Left lung (tissue), 10 donors: ENCODE measurements around the gene HOXD12. TPM values are rescaled to one million over a fixed set of nuclear protein-coding genes. Genes with fewer than 3 reads are reported as not detected.

Experiments
- ATAC-seq: fragments of 200-7000 bp; cut with Tn5 transposase; one replicate; pipeline ENCODE4 v1.9.1; 2020; ENCODE audit warnings: moderate library complexity
- DNase-seq, 4 donors: peaks; one replicate each; pipeline ENCODE4 v3.0.0-alpha.2; 2013 to 2020
- H3K27ac ChIP-seq, 2 donors: fragments of 200-600 bp; sonication (generic) in 1 of 2; one replicate each; pipeline versions ENCODE4 v1.5.0 to v1.8.0; 2020 to 2021
- H3K27me3 ChIP-seq, 2 donors: fragments of 200-600 bp; sonication (generic) in 1 of 2; one replicate each; pipeline versions ENCODE4 v1.5.0 to v1.8.0; 2020 to 2021
- H3K36me3 ChIP-seq, 2 donors: fragments of 200-600 bp; sonication (generic) in 1 of 2; one replicate each; pipeline versions ENCODE4 v1.5.0 to v1.8.0; 2020 to 2021
- H3K4me1 ChIP-seq, 2 donors: fragments of 200-600 bp; one replicate each; pipeline ENCODE4 v1.8.0; 2021
- H3K4me3 ChIP-seq, 2 donors: fragments of 200-600 bp; sonication (generic) in 1 of 2; one replicate each; pipeline versions ENCODE4 v1.5.0 to v1.8.0; 2020 to 2021; ENCODE audit warnings: mild to moderate bottlenecking in 1 of 2
- H3K9me3 ChIP-seq, 2 donors: fragments of 200-600 bp; sonication (generic) in 1 of 2; one replicate each; pipeline versions ENCODE4 v1.5.0 to v1.8.0; 2020 to 2021
- CTCF ChIP-seq, 2 donors: fragments of 200-600 bp; sonication (generic) in 1 of 2; IDR thresholded peaks; one replicate each; pipeline versions ENCODE4 v1.5.0 to v1.8.0; 2021; ENCODE audit warnings: antibody characterized with exemption in 2 of 2
- intact Hi-C, 2 donors: fragments of 100-400 bp; cut with DNase I; formaldehyde crosslinking; loops; one replicate each; pipeline versions ENCODE4 v1.11.2 to v1.14.2; 2022
- polyA plus RNA-seq, 6 donors: library from polyadenylated mRNA; unstranded; fragments of 120-200 nt; gene quantifications; one replicate each; pipeline ENCODE4 v1.2.1, GENCODE V29; 2013; ENCODE audit not compliant: insufficient read length in 6 of 6
- total RNA-seq, 2 donors: library from RNA; stranded (reverse); fragmentation: NEBNext Ultra II Directional; extraction: Animal tissue kit (Norgen Biotek cat#: 25700); gene quantifications; one replicate each; pipeline ENCODE4 v1.2.1, GENCODE V29; 2021
- donor health status: DM: no; HTN: yes; CAD: no.
- donor health status: DM: no; HTN: no; CAD: no.

HOXD12 gene
- total and polyA plus RNA-seq, 8 donors = not detected

GRCh38 chr2:176147800-176148496, 48.4 kb downstream of the HOXD12 start:
- no peak overlapping the region for H3K4me3 ChIP-seq
- H3K4me1 ChIP-seq = no peaks in the 10 kb centered on the region
- TF ChIP-seq CTCF (IDR thresholded peaks at IDR 0.05) = no peak
- no peak for DNase-seq
- H3K9me3 ChIP-seq = no peaks in the 10 kb centered on the region
- intact Hi-C loops = loop anchor here in 1 of 2 donors (10.0 kb wide), 1 partner anchor 307 kb away; no protein-coding TSS in a partner anchor
- H3K27ac ChIP-seq = no peak overlapping the region
- ATAC-seq = no peak
- peaks cover 83 to 100% of the 10 kb centered on the region in 2 donors for H3K27me3 ChIP-seq
- no peaks in the 10 kb centered on the region for H3K36me3 ChIP-seq

GRCh38 chr2:176148751-176149421, 49.3 kb downstream of the HOXD12 start:
- H3K36me3 ChIP-seq = no peaks in the 10 kb centered on the region
- no peaks in the 10 kb centered on the region for H3K4me1 ChIP-seq
- no peaks in the 10 kb centered on the region for H3K9me3 ChIP-seq
- intact Hi-C loops = loop anchor here in 1 of 2 donors (10.0 kb wide), 1 partner anchor 306 kb away; no protein-coding TSS in a partner anchor
- TF ChIP-seq CTCF (IDR thresholded peaks at IDR 0.05) = no peak
- DNase-seq = no peak
- H3K27me3 ChIP-seq = peaks cover 93 to 100% of the 10 kb centered on the region in 2 donors
- H3K4me3 ChIP-seq = no peak overlapping the region
- ATAC-seq = no peak
- H3K27ac ChIP-seq = no peak overlapping the region

GRCh38 chr2:176149481-176149938, 49.9 kb downstream of the HOXD12 start:
- no peak overlapping the region for H3K27ac ChIP-seq

GRCh38 chr2:176149939-176150583, 50.5 kb downstream of the HOXD12 start:
- Histone ChIP-seq H3K9me3 (no peaks in the 10 kb centered on the region), H3K27ac (no peak overlapping the region), H3K4me3 (no peak overlapping the region), H3K27me3 (peaks cover 98 to 100% of the 10 kb centered on the region in 2 donors), H3K4me1 (no peaks in the 10 kb centered on the region), H3K36me3 (no peaks in the 10 kb centered on the region)
- no peak for TF ChIP-seq CTCF (IDR thresholded peaks at IDR 0.05)
- intact Hi-C loops = loop anchor here in 1 of 2 donors (10.0 kb wide), 1 partner anchor 305 kb away; no protein-coding TSS in a partner anchor
- no peak for ATAC-seq
- no peak for DNase-seq

More at GRCh38 chr2:176149481-176149938, 49.9 kb downstream of the HOXD12 start:
- H3K27me3 ChIP-seq = peaks cover 97 to 100% of the 10 kb centered on the region in 2 donors
- TF ChIP-seq CTCF (IDR thresholded peaks at IDR 0.05) = no peak
- ATAC-seq (no peak), DNase-seq (no peak)
- H3K9me3 ChIP-seq = no peaks in the 10 kb centered on the region
- H3K4me3 ChIP-seq = no peak overlapping the region
- no peaks in the 10 kb centered on the region for H3K36me3 ChIP-seq
- no peaks in the 10 kb centered on the region for H3K4me1 ChIP-seq
- intact Hi-C loops = loop anchor here in 1 of 2 donors (10.0 kb wide), 1 partner anchor 305 kb away; no protein-coding TSS in a partner anchor
